HL-60 (cell line): Measurements from ENCODE around the gene SLC16A4.

ENCODE experiments used
- POLR2AphosphoS5 ChIP-seq: IDR thresholded peaks from 2 replicates; pipeline ENCODE4 v1.6.1; 2012; ENCODE audit warnings: low read depth
- SPI1 ChIP-seq: IDR thresholded peaks from 2 replicates; pipeline ENCODE4 v1.6.1; 2012; ENCODE audit warnings: low read depth, mild to moderate bottlenecking, borderline replicate concordance
- TF ChIP-seq, protein P1 (sequence below): IDR thresholded peaks from one replicate; pipeline ENCODE4 v1.5.1; 2011; ENCODE audit warnings: low read length, control low read depth, inconsistent platforms; ENCODE audit not compliant: insufficient read depth
- TF ChIP-seq, protein P2 (sequence below): IDR thresholded peaks from 2 replicates; pipeline ENCODE4 v1.6.1; 2012; ENCODE audit warnings: low read depth; ENCODE audit not compliant: insufficient replicate concordance

DNA sequence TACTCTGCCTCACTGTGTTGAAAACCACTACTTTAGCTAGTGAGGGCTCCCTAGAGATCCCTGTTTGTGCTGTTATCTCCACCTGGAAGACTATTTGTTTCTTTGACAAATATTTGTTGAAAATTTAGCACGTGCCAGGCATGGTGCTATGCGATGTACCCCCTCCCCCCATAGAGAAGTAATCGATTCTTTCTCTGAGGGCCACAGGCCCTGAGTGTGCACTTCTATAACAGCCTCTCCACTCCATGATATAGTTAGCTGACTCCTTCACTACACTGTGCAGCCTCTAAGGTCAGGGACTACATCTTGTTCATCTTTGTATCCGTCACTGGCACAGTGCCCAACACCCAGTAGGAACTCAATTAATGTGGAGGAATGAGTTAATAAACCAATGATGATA is 69.0 kb downstream of the SLC16A4 start:
- TF ChIP-seq, protein P1, sequence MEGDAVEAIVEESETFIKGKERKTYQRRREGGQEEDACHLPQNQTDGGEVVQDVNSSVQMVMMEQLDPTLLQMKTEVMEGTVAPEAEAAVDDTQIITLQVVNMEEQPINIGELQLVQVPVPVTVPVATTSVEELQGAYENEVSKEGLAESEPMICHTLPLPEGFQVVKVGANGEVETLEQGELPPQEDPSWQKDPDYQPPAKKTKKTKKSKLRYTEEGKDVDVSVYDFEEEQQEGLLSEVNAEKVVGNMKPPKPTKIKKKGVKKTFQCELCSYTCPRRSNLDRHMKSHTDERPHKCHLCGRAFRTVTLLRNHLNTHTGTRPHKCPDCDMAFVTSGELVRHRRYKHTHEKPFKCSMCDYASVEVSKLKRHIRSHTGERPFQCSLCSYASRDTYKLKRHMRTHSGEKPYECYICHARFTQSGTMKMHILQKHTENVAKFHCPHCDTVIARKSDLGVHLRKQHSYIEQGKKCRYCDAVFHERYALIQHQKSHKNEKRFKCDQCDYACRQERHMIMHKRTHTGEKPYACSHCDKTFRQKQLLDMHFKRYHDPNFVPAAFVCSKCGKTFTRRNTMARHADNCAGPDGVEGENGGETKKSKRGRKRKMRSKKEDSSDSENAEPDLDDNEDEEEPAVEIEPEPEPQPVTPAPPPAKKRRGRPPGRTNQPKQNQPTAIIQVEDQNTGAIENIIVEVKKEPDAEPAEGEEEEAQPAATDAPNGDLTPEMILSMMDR: no peak
- no peak for TF ChIP-seq POLR2AphosphoS5
- TF ChIP-seq, protein P2, sequence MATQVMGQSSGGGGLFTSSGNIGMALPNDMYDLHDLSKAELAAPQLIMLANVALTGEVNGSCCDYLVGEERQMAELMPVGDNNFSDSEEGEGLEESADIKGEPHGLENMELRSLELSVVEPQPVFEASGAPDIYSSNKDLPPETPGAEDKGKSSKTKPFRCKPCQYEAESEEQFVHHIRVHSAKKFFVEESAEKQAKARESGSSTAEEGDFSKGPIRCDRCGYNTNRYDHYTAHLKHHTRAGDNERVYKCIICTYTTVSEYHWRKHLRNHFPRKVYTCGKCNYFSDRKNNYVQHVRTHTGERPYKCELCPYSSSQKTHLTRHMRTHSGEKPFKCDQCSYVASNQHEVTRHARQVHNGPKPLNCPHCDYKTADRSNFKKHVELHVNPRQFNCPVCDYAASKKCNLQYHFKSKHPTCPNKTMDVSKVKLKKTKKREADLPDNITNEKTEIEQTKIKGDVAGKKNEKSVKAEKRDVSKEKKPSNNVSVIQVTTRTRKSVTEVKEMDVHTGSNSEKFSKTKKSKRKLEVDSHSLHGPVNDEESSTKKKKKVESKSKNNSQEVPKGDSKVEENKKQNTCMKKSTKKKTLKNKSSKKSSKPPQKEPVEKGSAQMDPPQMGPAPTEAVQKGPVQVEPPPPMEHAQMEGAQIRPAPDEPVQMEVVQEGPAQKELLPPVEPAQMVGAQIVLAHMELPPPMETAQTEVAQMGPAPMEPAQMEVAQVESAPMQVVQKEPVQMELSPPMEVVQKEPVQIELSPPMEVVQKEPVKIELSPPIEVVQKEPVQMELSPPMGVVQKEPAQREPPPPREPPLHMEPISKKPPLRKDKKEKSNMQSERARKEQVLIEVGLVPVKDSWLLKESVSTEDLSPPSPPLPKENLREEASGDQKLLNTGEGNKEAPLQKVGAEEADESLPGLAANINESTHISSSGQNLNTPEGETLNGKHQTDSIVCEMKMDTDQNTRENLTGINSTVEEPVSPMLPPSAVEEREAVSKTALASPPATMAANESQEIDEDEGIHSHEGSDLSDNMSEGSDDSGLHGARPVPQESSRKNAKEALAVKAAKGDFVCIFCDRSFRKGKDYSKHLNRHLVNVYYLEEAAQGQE: no peak
- TF ChIP-seq SPI1: no peak
